HepG2 (cell line): ENCODE results near the gene RNU1-2. TPM values are rescaled to one million over a fixed set of nuclear protein-coding genes. Genes with fewer than 3 reads are reported as not detected.
"Not testable (repeated sequence)": the region's sequence is repeated elsewhere in the genome, so short reads cannot be mapped to it uniquely, and the experiment has no call there.

Experiments
- ATAC-seq: fragments of 200-7000 bp; cut with Tn5 transposase; 3 replicates; pipeline ENCODE4 v1.9.1; 2020; ENCODE audit warnings: mild to moderate bottlenecking, moderate library complexity
- BruUV-seq: library from RNA; stranded (reverse); fragments of 400-500 nt; replicated peaks from 2 replicates; lab custom pipeline; 2021; lab: Mats Ljungman, UMichigan
- CTCF ChIA-PET: fragments of 300-600 bp; formaldehyde crosslinking; extraction: SDS; loops from one replicate; lab custom pipeline; 2021; ENCODE audit warnings: low total read pairs, inconsistent platforms, low intra/inter-chr PET ratio; lab: Yijun Ruan, JAX
- POLR2A ChIA-PET: fragments of 350-600 bp; sonication (Branson Sonifier 250); formaldehyde crosslinking; loops from one replicate; lab custom pipeline; 2020; ENCODE audit warnings: antibody characterized with exemption, inconsistent platforms; lab: Yijun Ruan, JAX
- DNase-seq: peaks from one replicate; pipeline ENCODE4 v3.0.0-alpha.2; 2015; ENCODE audit warnings: low spot score
- FAIRE-seq: peaks from 3 replicates; lab custom pipeline; 2011; peaks lifted over from hg19 to GRCh38; lab: Jason Lieb, UNC
- H2AFZ ChIP-seq: one replicate; pipeline ENCODE4 v1.6.1; 2011; ENCODE audit warnings: low read length, inconsistent platforms
- H3K27ac ChIP-seq: fragments of 300-600 bp; 3 replicates; pipeline ENCODE4 v1.8.0; 2011; ENCODE audit warnings: mixed run types, mild to moderate bottlenecking, mixed read lengths, low read length, inconsistent platforms; ENCODE audit not compliant: insufficient read depth; ENCODE audit errors: extremely low read length
- H3K27me3 ChIP-seq, 2 experiments: fragments of 200-600 bp in 1 of 2; 2 replicates in 1 of 2; 3 replicates in 1 of 2; pipeline versions ENCODE4 v1.6.0 to v1.8.0; 2011; ENCODE audit warnings: low read length in 2 of 2, mild to moderate bottlenecking in 2 of 2, moderate library complexity in 2 of 2, inconsistent platforms in 1 of 2; ENCODE audit not compliant: insufficient read depth in 2 of 2, control insufficient read depth in 1 of 2
- H3K36me3 ChIP-seq, 2 experiments: fragments of 200-600 bp in 1 of 2; replicated peaks in 1 of 2; 2 replicates in 1 of 2; 3 replicates in 1 of 2; pipeline versions ENCODE4 v1.5.1 to v1.8.0; 2011; ENCODE audit warnings: low read length in 2 of 2, inconsistent platforms in 1 of 2; ENCODE audit not compliant: insufficient read depth in 2 of 2, control insufficient read depth in 1 of 2
- H3K4me1 ChIP-seq: 2 replicates; pipeline ENCODE4 v1.5.1; 2012; ENCODE audit warnings: low read length, inconsistent platforms; ENCODE audit not compliant: insufficient read depth
- H3K4me2 ChIP-seq: 2 replicates; pipeline ENCODE4 v1.6.0; 2011; ENCODE audit warnings: low read depth, low read length, inconsistent platforms
- H3K4me3 ChIP-seq, 3 experiments: fragments of 200-600 bp in 1 of 3; sonication (generic), shearing (Covaris generic) in 1 of 3; replicated peaks in 1 of 3; 2 replicates each; pipeline ENCODE4 v1.5.1; 2011 to 2016; ENCODE audit warnings: low read length in 3 of 3, inconsistent platforms in 2 of 3, low read depth in 2 of 3, mild to moderate bottlenecking in 2 of 3, control low read depth in 1 of 3, mixed read lengths in 1 of 3; ENCODE audit not compliant: insufficient read depth in 1 of 3
- H3K79me2 ChIP-seq: one replicate; pipeline ENCODE4 v1.6.1; 2011; ENCODE audit warnings: low read length, inconsistent platforms; ENCODE audit not compliant: insufficient read depth
- H3K9ac ChIP-seq: 2 replicates; pipeline ENCODE4 v1.6.0; 2011; ENCODE audit warnings: mild to moderate bottlenecking, low read depth, low read length, inconsistent platforms; ENCODE audit not compliant: insufficient read depth
- H3K9me3 ChIP-seq: 2 replicates; pipeline ENCODE4 v1.5.1; 2012; ENCODE audit warnings: mild to moderate bottlenecking, low read length
- H4K20me1 ChIP-seq: 2 replicates; pipeline ENCODE4 v1.6.0; 2011; ENCODE audit warnings: inconsistent platforms, mild to moderate bottlenecking, low read length, moderate library complexity; ENCODE audit not compliant: insufficient read depth
- MXD4 ChIP-seq: IDR thresholded peaks from 2 replicates; pipeline ENCODE4 v1.6.1; 2016; ENCODE audit warnings: mild to moderate bottlenecking, missing biosample characterization, missing genetic modification reagents
- WGBS: methylation state at CpG from one replicate; pipeline ENCODE4 v1.1.6; 2017; ENCODE audit warnings: low lambda C conversion rate; 5-methylcytosine and 5-hydroxymethylcytosine counted together
- in situ Hi-C: cut with HindIII; loops from 2 replicates; pipeline ENCODE4 v1.10.0; 2017; ENCODE audit warnings: low pct_unique_long_range_greater_than_20kb; ENCODE audit not compliant: extremely low pct_ligation_motif_present
- intact Hi-C: fragments of 100-400 bp; cut with micrococcal nuclease; formaldehyde crosslinking; loops from one replicate; pipeline ENCODE4 v1.10.0; 2022; ENCODE audit not compliant: unreplicated experiment
- polyA plus RNA-seq, 8 experiments: library from polyadenylated mRNA; depleted of rRNA in 3 of 8; stranded (reverse) in 7 of 8; unstranded in 1 of 8; fragments of >200 nt; fragmentation: Illumina TruSeq in 4 of 8; extraction: Trizol in 4 of 8; gene quantifications; 2 replicates each; pipeline versions ENCODE4 v1.2.1 to v1.2.3, GENCODE V29; 2011 to 2016; ENCODE audit warnings: low read depth in 4 of 8, missing spikeins in 1 of 8, mixed read lengths in 1 of 8; ENCODE audit not compliant: insufficient read depth in 1 of 8
- total RNA-seq, 5 experiments: library from RNA; depleted of rRNA; stranded (reverse); fragments of >200 nt; fragmentation: Illumina TruSeq; extraction: Trizol; gene quantifications; 2 replicates each; pipeline ENCODE4 v1.2.3, GENCODE V29; 2016; ENCODE audit warnings: low read depth in 1 of 5

The RNU1-2 gene
- total and polyA plus RNA-seq, 2 of the 13 experiments (the other 11 are each of a cell fraction or from before 2014, with no cell fraction given): under 0.01 to 11,018 TPM

DNA sequence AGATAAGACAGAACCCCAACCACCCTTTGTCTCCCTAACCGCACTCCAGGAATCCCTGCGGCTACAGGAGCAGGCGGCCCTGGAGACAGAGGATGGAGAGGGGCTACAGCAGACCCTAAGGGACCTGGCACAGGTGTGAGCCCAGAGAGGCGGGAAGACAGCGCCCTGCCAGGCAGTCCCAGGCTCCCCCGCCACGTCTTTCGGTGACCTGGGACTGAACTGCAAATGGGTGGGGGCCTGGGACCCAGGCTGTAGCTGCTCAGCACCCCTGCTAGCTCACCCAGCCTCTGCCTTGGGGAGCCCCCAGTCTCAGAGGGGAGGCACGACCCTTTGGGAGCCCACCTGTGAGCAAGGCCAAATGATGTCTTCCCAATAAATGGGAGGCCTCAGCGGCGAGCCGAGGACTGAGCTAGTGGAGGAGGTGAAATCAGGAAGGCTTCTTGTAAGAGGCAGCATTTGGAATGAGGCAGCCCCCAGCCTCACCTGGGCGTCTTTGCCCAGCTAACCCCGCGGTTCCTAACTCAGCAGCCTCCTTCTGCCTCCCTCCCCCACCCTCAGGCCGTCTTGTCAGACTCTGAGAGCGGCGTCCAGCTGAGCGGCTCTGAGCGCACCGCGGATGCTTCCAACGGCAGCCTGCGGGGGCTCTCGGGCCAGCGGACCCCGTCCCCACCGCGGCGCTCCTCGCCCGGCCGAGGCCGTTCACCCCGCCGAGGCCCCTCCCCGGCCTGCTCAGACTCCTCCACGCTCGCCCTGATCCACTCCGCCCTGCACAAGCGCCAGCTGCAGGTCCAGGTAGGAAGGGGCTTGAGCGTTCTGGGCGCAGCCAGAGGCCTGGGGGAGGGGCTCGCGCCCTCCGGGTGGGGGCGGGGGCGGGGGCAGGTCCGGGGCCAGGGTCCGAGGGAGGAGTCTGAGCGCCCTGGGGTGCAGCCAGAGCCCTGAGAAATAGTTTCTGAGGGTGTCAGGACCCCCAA, 42.9 kb downstream of the RNU1-2 start:
- in situ Hi-C loops: no loop called here
- CTCF ChIA-PET: no interaction called here
- no peaks in the 10 kb centered on the region for H4K20me1 ChIP-seq

DNA sequence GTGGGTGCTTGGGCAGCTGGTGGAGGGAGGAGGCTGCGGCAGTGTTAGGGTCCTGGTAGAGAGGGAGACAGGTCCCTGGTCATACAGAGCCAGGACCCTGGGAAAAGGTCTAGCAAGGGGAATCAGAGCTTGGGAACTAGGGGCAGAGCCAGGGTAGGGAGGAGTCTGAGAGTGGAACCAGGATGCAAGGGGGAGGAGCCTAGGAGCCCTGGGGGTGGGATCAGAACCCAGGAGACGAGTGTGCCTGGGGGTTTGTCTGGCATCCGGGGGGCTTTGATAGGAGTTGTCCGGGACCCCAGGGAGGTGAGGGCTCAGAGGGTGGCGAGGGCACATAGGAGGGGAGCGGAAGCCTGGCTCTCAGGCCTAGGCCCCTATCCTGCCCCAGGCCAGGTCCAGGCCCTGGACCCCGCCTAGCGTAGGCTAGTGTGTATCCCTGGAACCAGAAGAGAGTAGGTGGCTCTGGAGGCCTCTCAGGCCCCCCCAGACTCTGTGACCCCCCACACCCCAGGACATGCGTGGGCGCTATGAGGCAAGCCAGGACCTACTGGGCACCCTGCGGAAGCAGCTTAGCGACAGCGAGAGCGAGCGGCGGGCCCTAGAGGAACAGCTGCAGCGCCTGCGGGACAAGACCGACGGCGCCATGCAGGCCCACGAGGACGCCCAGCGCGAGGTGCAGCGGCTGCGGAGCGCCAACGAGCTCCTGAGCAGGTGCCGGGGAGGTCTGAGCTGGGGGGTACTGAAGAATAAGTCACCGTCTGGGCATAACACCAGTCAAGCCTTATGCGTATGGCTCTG, 43.8 kb downstream of the RNU1-2 start:
- CTCF ChIA-PET, in situ Hi-C loops, FAIRE-seq, H4K20me1 ChIP-seq, H3K9me3 ChIP-seq, H2AFZ ChIP-seq, H3K27me3 ChIP-seq, H3K9ac ChIP-seq, DNase-seq, H3K4me1 ChIP-seq, H3K4me2 ChIP-seq, H3K4me3 ChIP-seq, BruUV-seq, H3K79me2 ChIP-seq, H3K27ac ChIP-seq, intact Hi-C loops, POLR2A ChIA-PET, H3K36me3 ChIP-seq: not testable (repeated sequence)
- peak; percentile 45; the same call in 2 of the 3 replicates for ATAC-seq
- 97% methylated on average over 27 of the region's 32 CpGs for WGBS

More for the DNA sequence above, 42.9 kb downstream of the RNU1-2 start:
- no peak for TF ChIP-seq MXD4 (CRISPR knock-in tag)
- no TSS peak for BruUV-seq
- H3K9me3 ChIP-seq: no peaks in the 10 kb centered on the region
- no peak overlapping the region for H2AFZ ChIP-seq
- 85% methylated on average over 36 of the region's 51 CpGs for WGBS
- FAIRE-seq (no peak), ATAC-seq (no peak; the same call in 2 of the 3 replicates), DNase-seq (no peak)
- no peaks in the 10 kb centered on the region for H3K36me3 ChIP-seq
- H3K79me2 ChIP-seq: no peaks in the 10 kb centered on the region
- H3K27ac ChIP-seq: no peak overlapping the region
- H3K4me3 ChIP-seq: no peak overlapping the region
- H3K9ac ChIP-seq: no peak overlapping the region
- no peaks in the 10 kb centered on the region for H3K4me1 ChIP-seq
- no peaks in the 10 kb centered on the region for H3K27me3 ChIP-seq
- H3K4me2 ChIP-seq: no peak overlapping the region
- intact Hi-C loops: no loop called here
- POLR2A ChIA-PET: no interaction called here
